Sigmoid colon (tissue), 4 donors: ENCODE results near the gene APLF.

ENCODE experiments used
- CTCF ChIP-seq, 4 experiments: fragments of 450-650 bp in 3 of 4; fragments of 200-600 bp in 1 of 4; IDR thresholded peaks; one replicate each; pipeline ENCODE4 v1.5.1; 2016 to 2019; ENCODE audit warnings: antibody characterized with exemption in 4 of 4, mild to moderate bottlenecking in 3 of 4, moderate library complexity in 2 of 4
- EP300 ChIP-seq, 4 donors: sonication (generic); formaldehyde crosslinking; IDR thresholded peaks; one replicate each; pipeline ENCODE4 v1.6.1; 2017; ENCODE audit warnings: antibody characterized with exemption in 4 of 4
- POLR2A ChIP-seq, 2 donors: fragments of 450-650 bp; IDR thresholded peaks; one replicate each; pipeline ENCODE4 v1.6.1; 2016; ENCODE audit warnings: antibody characterized with exemption in 2 of 2, mild to moderate bottlenecking in 2 of 2, moderate library complexity in 2 of 2
- POLR2AphosphoS5 ChIP-seq, 4 donors: sonication (generic); formaldehyde crosslinking; IDR thresholded peaks; one replicate each; pipeline ENCODE4 v1.6.1; 2017; ENCODE audit warnings: antibody characterized with exemption in 4 of 4

DNA sequence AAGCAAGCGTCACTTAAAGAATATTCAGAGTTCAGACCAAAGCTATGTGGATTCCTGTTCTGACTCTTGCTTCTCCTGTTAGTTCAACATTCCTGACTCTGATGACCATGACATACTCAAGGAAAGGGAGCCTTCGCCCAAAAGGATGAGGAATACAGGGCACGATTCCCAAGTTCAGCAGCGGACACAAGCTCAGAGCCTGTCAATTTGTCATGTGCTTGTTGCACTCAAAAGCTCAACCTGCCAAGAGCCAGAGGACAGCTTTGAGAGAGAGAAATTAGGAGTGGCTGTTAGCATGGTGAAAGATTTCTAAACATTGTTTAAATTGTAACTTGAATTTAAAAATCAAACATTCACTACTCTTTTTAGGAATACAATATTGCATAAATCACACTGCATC lies 33.3 kb downstream of the APLF start:
- TF ChIP-seq POLR2A (IDR thresholded peaks at IDR 0.05) (no peak), CTCF (IDR thresholded peaks at IDR 0.05) (no peak), POLR2AphosphoS5 (IDR thresholded peaks at IDR 0.05) (no peak), EP300 (IDR thresholded peaks at IDR 0.05) (no peak)
